KMS-11 (cell line): ENCODE data around the gene AK5.

Source experiments
- H2AFZ ChIP-seq: fragments of 200-600 bp; sonication (generic); 2 replicates; pipeline ENCODE4 v1.6.1; 2016; ENCODE audit warnings: antibody characterized with exemption, mixed run types, low read depth
- H3K27ac ChIP-seq: fragments of 200-600 bp; sonication (generic); 2 replicates; pipeline ENCODE4 v1.6.1; 2016; ENCODE audit warnings: mild to moderate bottlenecking, mixed run types
- H3K27me3 ChIP-seq: fragments of 200-600 bp; sonication (generic); 2 replicates; pipeline ENCODE4 v1.6.1; 2017; ENCODE audit warnings: mild to moderate bottlenecking, low read depth, mixed run types, moderate library complexity; ENCODE audit not compliant: insufficient read depth
- H3K36me3 ChIP-seq: fragments of 200-600 bp; sonication (generic); 2 replicates; pipeline ENCODE4 v1.6.1; 2017; ENCODE audit warnings: mild to moderate bottlenecking, mixed run types; ENCODE audit not compliant: insufficient read depth
- H3K4me1 ChIP-seq: fragments of 200-600 bp; sonication (generic); 2 replicates; pipeline ENCODE4 v1.6.1; 2016; ENCODE audit warnings: mild to moderate bottlenecking, low read depth, mixed run types; ENCODE audit not compliant: poor library complexity, severe bottlenecking
- H3K4me2 ChIP-seq: fragments of 200-600 bp; sonication (generic); 2 replicates; pipeline ENCODE4 v1.7.0; 2016; ENCODE audit warnings: mild to moderate bottlenecking, mixed run types
- H3K4me3 ChIP-seq: fragments of 200-600 bp; sonication (generic); IDR thresholded peaks from 2 replicates; pipeline ENCODE4 v1.6.1; 2017; ENCODE audit warnings: low read depth, low read length, mixed read lengths; ENCODE audit not compliant: insufficient read depth
- H3K79me2 ChIP-seq: fragments of 200-600 bp; sonication (generic); 2 replicates; pipeline ENCODE4 v1.6.1; 2016; ENCODE audit warnings: low read depth, mixed run types; ENCODE audit not compliant: insufficient read depth
- H3K9ac ChIP-seq: fragments of 200-600 bp; sonication (generic); 2 replicates; pipeline ENCODE4 v1.6.1; 2016; ENCODE audit warnings: mild to moderate bottlenecking, mixed run types
- H4K20me1 ChIP-seq: fragments of 200-600 bp; sonication (generic); 2 replicates; pipeline ENCODE4 v1.6.1; 2016; ENCODE audit warnings: mild to moderate bottlenecking, mixed run types; ENCODE audit not compliant: insufficient read depth
- CTCF ChIP-seq: fragments of 200-600 bp; sonication (generic); conservative IDR thresholded peaks from 2 replicates; pipeline ENCODE4 v1.6.1; 2017; ENCODE audit warnings: low read depth, mild to moderate bottlenecking, antibody characterized with exemption, low read length, moderate library complexity, mixed read lengths

The AK5 gene

GRCh38 chr1:77487631-77488030 is 205.8 kb downstream of the AK5 start:
- no peaks in the 10 kb centered on the region for H3K4me1 ChIP-seq
- no peaks in the 10 kb centered on the region for H3K79me2 ChIP-seq
- H3K4me2 ChIP-seq: no peak overlapping the region
- no peaks in the 10 kb centered on the region for H3K36me3 ChIP-seq
- H3K9ac ChIP-seq: no peak overlapping the region
- no peak overlapping the region for H3K27ac ChIP-seq
- H3K27me3 ChIP-seq: no peaks in the 10 kb centered on the region
- H4K20me1 ChIP-seq: no peaks in the 10 kb centered on the region
- no peak overlapping the region for H2AFZ ChIP-seq
- H3K4me3 ChIP-seq: no peak overlapping the region
- TF ChIP-seq CTCF: no peak

- no peaks in the 10 kb centered on the region for H3K79me2 ChIP-seq
- no peaks in the 10 kb centered on the region for H3K36me3 ChIP-seq
- no peaks in the 10 kb centered on the region for H3K4me1 ChIP-seq
- no peak overlapping the region for H3K27ac ChIP-seq
- no peak overlapping the region for H2AFZ ChIP-seq
- H3K9ac ChIP-seq: no peak overlapping the region
- no peaks in the 10 kb centered on the region for H4K20me1 ChIP-seq
- no peak overlapping the region for H3K4me3 ChIP-seq
- no peak for TF ChIP-seq CTCF
- no peaks in the 10 kb centered on the region for H3K27me3 ChIP-seq
- H3K4me2 ChIP-seq: no peak overlapping the region
Observed at GRCh38 chr1:77489910-77490309, 208.1 kb downstream of the AK5 start.

- Histone ChIP-seq H3K4me3 (no peak overlapping the region), H3K79me2 (no peaks in the 10 kb centered on the region), H3K27me3 (no peaks in the 10 kb centered on the region), H3K4me1 (no peaks in the 10 kb centered on the region), H4K20me1 (no peaks in the 10 kb centered on the region), H3K36me3 (no peaks in the 10 kb centered on the region), H2AFZ (no peak overlapping the region), H3K9ac (no peak overlapping the region), H3K27ac (no peak overlapping the region), H3K4me2 (no peak overlapping the region)
- TF ChIP-seq CTCF: no peak
Observed at GRCh38 chr1:77494026-77494425, 212.2 kb downstream of the AK5 start.

- H3K4me2 ChIP-seq: no peak overlapping the region
- no peaks in the 10 kb centered on the region for H3K79me2 ChIP-seq
- no peaks in the 10 kb centered on the region for H3K27me3 ChIP-seq
- H3K4me1 ChIP-seq: no peaks in the 10 kb centered on the region
- H2AFZ ChIP-seq: no peak overlapping the region
- no peak overlapping the region for H3K4me3 ChIP-seq
- TF ChIP-seq CTCF: no peak
- H3K36me3 ChIP-seq: no peaks in the 10 kb centered on the region
- no peak overlapping the region for H3K27ac ChIP-seq
- H3K9ac ChIP-seq: no peak overlapping the region
- no peaks in the 10 kb centered on the region for H4K20me1 ChIP-seq
Observed at GRCh38 chr1:77498918-77499317, 217.1 kb downstream of the AK5 start.

- no peak overlapping the region for H3K27ac ChIP-seq
- H3K4me2 ChIP-seq: no peak overlapping the region
- H2AFZ ChIP-seq: no peak overlapping the region
- H3K9ac ChIP-seq: no peak overlapping the region
- no peak overlapping the region for H3K4me3 ChIP-seq
- H3K4me1 ChIP-seq: no peaks in the 10 kb centered on the region
- H3K36me3 ChIP-seq: no peaks in the 10 kb centered on the region
- H4K20me1 ChIP-seq: no peaks in the 10 kb centered on the region
- H3K27me3 ChIP-seq: no peaks in the 10 kb centered on the region
- no peak for TF ChIP-seq CTCF
- no peaks in the 10 kb centered on the region for H3K79me2 ChIP-seq
Observed at GRCh38 chr1:77499466-77499865, 217.6 kb downstream of the AK5 start.
